Osteocyte (in vitro differentiated cells): Measurements from ENCODE around the gene MXI1. TPM values are rescaled to one million over a fixed set of nuclear protein-coding genes. Genes with fewer than 3 reads are reported as not detected.

Experiments used
- DNase-seq: peaks from one replicate; pipeline ENCODE4 v3.0.0; 2021; ENCODE audit warnings: mixed read lengths; ENCODE audit not compliant: unreplicated experiment; ENCODE audit errors: extremely low spot score
- H3K27ac Mint-ChIP-seq: one replicate; pipeline ENCODE4 v1.8.0; 2021; ENCODE audit warnings: mild to moderate bottlenecking, mixed read lengths; ENCODE audit not compliant: unreplicated experiment
- H3K27me3 Mint-ChIP-seq: one replicate; pipeline ENCODE4 v1.8.0; 2021; ENCODE audit warnings: mixed read lengths; ENCODE audit not compliant: unreplicated experiment
- H3K36me3 Mint-ChIP-seq: one replicate; pipeline ENCODE4 v1.8.0; 2021; ENCODE audit warnings: mixed read lengths; ENCODE audit not compliant: unreplicated experiment
- H3K4me1 Mint-ChIP-seq: one replicate; pipeline ENCODE4 v1.8.0; 2021; ENCODE audit warnings: mixed read lengths; ENCODE audit not compliant: unreplicated experiment
- H3K4me3 Mint-ChIP-seq: one replicate; pipeline ENCODE4 v1.8.0; 2021; ENCODE audit warnings: mild to moderate bottlenecking, moderate library complexity, mixed read lengths; ENCODE audit not compliant: unreplicated experiment
- H3K9me3 Mint-ChIP-seq: one replicate; pipeline ENCODE4 v1.8.0; 2021; ENCODE audit warnings: mixed read lengths; ENCODE audit not compliant: unreplicated experiment
- CTCF ChIP-seq: fragments of 200-600 bp; sonication (generic); IDR thresholded peaks from 2 replicates; pipeline ENCODE4 v1.5.0; 2021; ENCODE audit warnings: antibody characterized with exemption, mild to moderate bottlenecking, moderate library complexity
- total RNA-seq: library from RNA; stranded (reverse); gene quantifications from 2 replicates; pipeline ENCODE4 v1.2.1, GENCODE V29; 2021

MXI1 gene
- total RNA-seq, 1 donor from 2014 or later, result 32.2 TPM

- Mint-ChIP-seq H3K27me3 (no peaks in the 10 kb centered on the region), H3K9me3 (no peaks in the 10 kb centered on the region), H3K4me3 (no peak overlapping the region), H3K36me3 (peaks cover 5% of the 10 kb centered on the region), H3K27ac (no peak overlapping the region), H3K4me1 (peaks cover 29% of the 10 kb centered on the region)
- no peak for TF ChIP-seq CTCF
- DNase-seq, result no peak
These were observed 100.4 kb downstream of the MXI1 start for GRCh38 chr10:110307805-110308204.

GRCh38 chr10:110310741-110311140, 103.3 kb downstream of the MXI1 start:
- H3K27ac Mint-ChIP-seq, result no peak overlapping the region
- H3K9me3 Mint-ChIP-seq, result no peaks in the 10 kb centered on the region
- TF ChIP-seq CTCF, result no peak
- no peak for DNase-seq
- no peak overlapping the region for H3K4me3 Mint-ChIP-seq
- H3K27me3 Mint-ChIP-seq, result no peaks in the 10 kb centered on the region
- peaks cover 10% of the 10 kb centered on the region for H3K4me1 Mint-ChIP-seq
- H3K36me3 Mint-ChIP-seq, result no peaks in the 10 kb centered on the region

- H3K36me3 Mint-ChIP-seq, result no peaks in the 10 kb centered on the region
- H3K27me3 Mint-ChIP-seq, result no peaks in the 10 kb centered on the region
- DNase-seq, result no peak
- H3K27ac Mint-ChIP-seq, result no peak overlapping the region
- no peak overlapping the region for H3K4me3 Mint-ChIP-seq
- peaks cover 3% of the 10 kb centered on the region for H3K4me1 Mint-ChIP-seq
- peak; percentile 76 for TF ChIP-seq CTCF
- no peaks in the 10 kb centered on the region for H3K9me3 Mint-ChIP-seq
These were observed 104.0 kb downstream of the MXI1 start for GRCh38 chr10:110311357-110311949.

GRCh38 chr10:110312206-110312605, 104.8 kb downstream of the MXI1 start:
- DNase-seq, result no peak
- no peak for TF ChIP-seq CTCF
- Mint-ChIP-seq H3K4me1 (peaks cover 3% of the 10 kb centered on the region), H3K36me3 (no peaks in the 10 kb centered on the region), H3K27me3 (no peaks in the 10 kb centered on the region), H3K4me3 (no peak overlapping the region), H3K27ac (no peak overlapping the region), H3K9me3 (no peaks in the 10 kb centered on the region)

- no peak overlapping the region for H3K27ac Mint-ChIP-seq
- no peak for TF ChIP-seq CTCF
- H3K4me3 Mint-ChIP-seq, result no peak overlapping the region
- H3K4me1 Mint-ChIP-seq, result peaks cover 3% of the 10 kb centered on the region
- H3K27me3 Mint-ChIP-seq, result no peaks in the 10 kb centered on the region
- no peak for DNase-seq
- H3K36me3 Mint-ChIP-seq, result no peaks in the 10 kb centered on the region
- no peaks in the 10 kb centered on the region for H3K9me3 Mint-ChIP-seq
These were observed 106.3 kb downstream of the MXI1 start for GRCh38 chr10:110313674-110314073.
